Measurements from ENCODE around the gene ZSCAN22.

DNA sequence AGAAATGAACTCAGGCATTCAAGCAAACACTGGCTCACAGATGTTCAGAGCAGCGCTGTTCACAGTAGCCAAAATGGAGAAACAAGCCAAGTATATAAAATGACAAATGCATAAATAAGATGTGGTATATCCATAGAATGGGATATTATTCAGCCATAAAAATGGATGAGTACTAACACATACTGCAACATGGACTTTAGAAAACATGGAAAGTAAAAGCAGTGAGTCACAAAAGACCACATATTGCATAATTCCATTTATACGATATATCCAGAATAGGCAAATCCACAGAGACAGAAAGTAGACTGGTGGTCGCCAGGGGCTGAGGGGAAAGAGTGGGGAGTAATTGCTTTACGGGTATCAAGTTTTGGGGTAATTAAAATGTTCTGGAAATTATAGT lies 47.4 kb downstream of the ZSCAN22 start:
- TF ChIP-seq EZH2 (IDR thresholded peaks at IDR 0.05) (no peak), ELF1 (IDR thresholded peaks at IDR 0.05; ENCODE audit: borderline replicate concordance, low read depth) (no peak), POLR2A (IDR thresholded peaks at IDR 0.05; ENCODE audit: borderline replicate concordance, extremely low read depth, insufficient read depth, insufficient read length) (no peak), CTCF (IDR thresholded peaks at IDR 0.05 in 2 of 3, conservative IDR thresholded peaks at IDR 0.05 in 1 of 3; ENCODE audit: borderline replicate concordance in 1 of 3, insufficient read depth in 1 of 3, low read depth in 2 of 3, low read length in 2 of 3) (no peak), YY1 (IDR thresholded peaks at IDR 0.05; ENCODE audit: extremely low read depth, insufficient replicate concordance, low read depth, low read length) (no peak), CBX3 (IDR thresholded peaks at IDR 0.05; ENCODE audit: low read depth) (no peak), RAD21 (IDR thresholded peaks at IDR 0.05; ENCODE audit: low read depth) (no peak), ZNF274 (IDR thresholded peaks at IDR 0.05; ENCODE audit: low read depth, low read length) (no peak)
- TF ChIP-seq, protein P1, sequence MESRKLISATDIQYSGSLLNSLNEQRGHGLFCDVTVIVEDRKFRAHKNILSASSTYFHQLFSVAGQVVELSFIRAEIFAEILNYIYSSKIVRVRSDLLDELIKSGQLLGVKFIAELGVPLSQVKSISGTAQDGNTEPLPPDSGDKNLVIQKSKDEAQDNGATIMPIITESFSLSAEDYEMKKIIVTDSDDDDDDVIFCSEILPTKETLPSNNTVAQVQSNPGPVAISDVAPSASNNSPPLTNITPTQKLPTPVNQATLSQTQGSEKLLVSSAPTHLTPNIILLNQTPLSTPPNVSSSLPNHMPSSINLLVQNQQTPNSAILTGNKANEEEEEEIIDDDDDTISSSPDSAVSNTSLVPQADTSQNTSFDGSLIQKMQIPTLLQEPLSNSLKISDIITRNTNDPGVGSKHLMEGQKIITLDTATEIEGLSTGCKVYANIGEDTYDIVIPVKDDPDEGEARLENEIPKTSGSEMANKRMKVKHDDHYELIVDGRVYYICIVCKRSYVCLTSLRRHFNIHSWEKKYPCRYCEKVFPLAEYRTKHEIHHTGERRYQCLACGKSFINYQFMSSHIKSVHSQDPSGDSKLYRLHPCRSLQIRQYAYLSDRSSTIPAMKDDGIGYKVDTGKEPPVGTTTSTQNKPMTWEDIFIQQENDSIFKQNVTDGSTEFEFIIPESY (IDR thresholded peaks at IDR 0.05; ENCODE audit: extremely low read depth, insufficient replicate concordance, low read length) = no peak
